PFSK-1 (cell line): ENCODE results near the gene CDK5RAP1.

Source experiments
- FOXP2 ChIP-seq: optimal IDR thresholded peaks from 2 replicates; pipeline ENCODE3; 2011; ENCODE audit warnings: borderline replicate concordance, control low read depth, inconsistent platforms; ENCODE audit not compliant: insufficient read depth; ENCODE audit errors: extremely low read length, extremely low read depth
- POLR2AphosphoS5 ChIP-seq: IDR thresholded peaks from 2 replicates; pipeline ENCODE4 v1.6.1; 2012; ENCODE audit warnings: low read depth, mild to moderate bottlenecking, control low read depth, low read length, moderate library complexity
- SIN3A ChIP-seq: IDR thresholded peaks from 2 replicates; pipeline ENCODE4 v1.6.1; 2012; ENCODE audit warnings: mild to moderate bottlenecking, low read length, moderate library complexity, borderline replicate concordance; ENCODE audit not compliant: insufficient read depth
- TAF1 ChIP-seq: IDR thresholded peaks from 2 replicates; pipeline ENCODE4 v1.6.1; 2012; ENCODE audit warnings: low read length, control low read depth, borderline replicate concordance; ENCODE audit not compliant: insufficient read depth
- TF ChIP-seq, protein P1 (sequence below), 2 experiments: IDR thresholded peaks; 2 replicates each; pipeline versions ENCODE4 v1.6.1 to v1.8.0; 2011 to 2012; ENCODE audit warnings: low read depth in 2 of 2, low read length in 2 of 2, control low read depth in 1 of 2, inconsistent platforms in 1 of 2, mild to moderate bottlenecking in 1 of 2, moderate library complexity in 1 of 2; ENCODE audit not compliant: insufficient read depth in 1 of 2

The CDK5RAP1 gene

DNA sequence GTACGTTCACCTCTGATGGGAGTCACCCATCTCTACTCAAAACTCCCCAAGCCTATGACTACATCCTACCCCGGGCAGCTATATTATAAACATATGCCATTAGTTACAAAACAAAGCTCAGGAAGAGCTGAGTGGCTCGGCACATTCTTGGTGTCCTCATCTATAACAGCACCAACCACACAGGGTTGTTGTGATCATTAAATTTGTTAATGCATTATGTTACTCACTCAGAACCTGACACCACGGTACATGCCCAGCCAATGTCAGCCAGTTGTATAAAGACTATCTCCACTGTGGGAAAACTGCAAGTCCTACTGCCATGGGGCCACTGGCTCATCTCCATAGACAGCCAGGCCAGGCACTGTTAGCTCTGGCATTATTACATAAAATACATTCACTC lies 7.7 kb downstream of the CDK5RAP1 start:
- TF ChIP-seq TAF1 (no peak), POLR2AphosphoS5 (no peak), FOXP2 (no peak), SIN3A (no peak)
- TF ChIP-seq, protein P1, sequence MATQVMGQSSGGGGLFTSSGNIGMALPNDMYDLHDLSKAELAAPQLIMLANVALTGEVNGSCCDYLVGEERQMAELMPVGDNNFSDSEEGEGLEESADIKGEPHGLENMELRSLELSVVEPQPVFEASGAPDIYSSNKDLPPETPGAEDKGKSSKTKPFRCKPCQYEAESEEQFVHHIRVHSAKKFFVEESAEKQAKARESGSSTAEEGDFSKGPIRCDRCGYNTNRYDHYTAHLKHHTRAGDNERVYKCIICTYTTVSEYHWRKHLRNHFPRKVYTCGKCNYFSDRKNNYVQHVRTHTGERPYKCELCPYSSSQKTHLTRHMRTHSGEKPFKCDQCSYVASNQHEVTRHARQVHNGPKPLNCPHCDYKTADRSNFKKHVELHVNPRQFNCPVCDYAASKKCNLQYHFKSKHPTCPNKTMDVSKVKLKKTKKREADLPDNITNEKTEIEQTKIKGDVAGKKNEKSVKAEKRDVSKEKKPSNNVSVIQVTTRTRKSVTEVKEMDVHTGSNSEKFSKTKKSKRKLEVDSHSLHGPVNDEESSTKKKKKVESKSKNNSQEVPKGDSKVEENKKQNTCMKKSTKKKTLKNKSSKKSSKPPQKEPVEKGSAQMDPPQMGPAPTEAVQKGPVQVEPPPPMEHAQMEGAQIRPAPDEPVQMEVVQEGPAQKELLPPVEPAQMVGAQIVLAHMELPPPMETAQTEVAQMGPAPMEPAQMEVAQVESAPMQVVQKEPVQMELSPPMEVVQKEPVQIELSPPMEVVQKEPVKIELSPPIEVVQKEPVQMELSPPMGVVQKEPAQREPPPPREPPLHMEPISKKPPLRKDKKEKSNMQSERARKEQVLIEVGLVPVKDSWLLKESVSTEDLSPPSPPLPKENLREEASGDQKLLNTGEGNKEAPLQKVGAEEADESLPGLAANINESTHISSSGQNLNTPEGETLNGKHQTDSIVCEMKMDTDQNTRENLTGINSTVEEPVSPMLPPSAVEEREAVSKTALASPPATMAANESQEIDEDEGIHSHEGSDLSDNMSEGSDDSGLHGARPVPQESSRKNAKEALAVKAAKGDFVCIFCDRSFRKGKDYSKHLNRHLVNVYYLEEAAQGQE (IDR thresholded peaks at IDR 0.05; ENCODE audit: insufficient read depth in 1 of 2, low read depth in 2 of 2, low read length in 2 of 2), result no peak

DNA sequence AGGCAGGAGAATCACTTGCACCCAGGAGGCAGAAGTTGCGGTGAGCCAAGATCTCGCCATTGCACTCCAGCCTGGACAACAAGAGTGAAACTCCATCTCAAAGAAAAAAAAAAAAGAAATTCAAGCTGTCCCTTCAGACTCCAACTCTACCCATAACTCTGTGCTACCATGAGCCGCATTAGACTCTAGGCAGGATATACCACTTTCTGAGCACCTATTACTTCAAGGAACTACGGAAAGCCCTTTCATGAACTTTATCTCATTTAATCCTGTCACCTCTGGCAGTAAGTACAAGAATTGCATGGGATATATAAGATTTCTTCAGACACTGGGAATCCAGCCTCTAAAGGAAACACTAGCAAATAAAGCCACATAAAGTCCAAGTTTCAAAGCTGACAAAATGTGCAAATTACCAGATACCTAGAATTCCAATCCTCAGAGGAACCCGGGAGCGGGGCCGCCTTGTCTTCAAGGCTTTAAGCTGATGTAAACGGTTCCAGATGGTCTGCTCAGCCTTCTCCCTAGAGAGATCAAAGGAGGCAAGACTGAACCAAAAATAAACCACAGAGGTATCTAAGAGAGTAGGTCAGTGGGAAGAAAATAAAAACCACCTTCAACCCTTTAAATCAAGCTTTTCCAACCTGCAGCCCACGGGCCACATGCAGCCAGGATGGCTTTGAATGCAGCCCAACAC lies 9.4 kb downstream of the CDK5RAP1 start:
- TF ChIP-seq, protein P1 (IDR thresholded peaks at IDR 0.05; ENCODE audit: insufficient read depth in 1 of 2, low read depth in 2 of 2, low read length in 2 of 2), result no peak
- TF ChIP-seq TAF1, result no peak

DNA sequence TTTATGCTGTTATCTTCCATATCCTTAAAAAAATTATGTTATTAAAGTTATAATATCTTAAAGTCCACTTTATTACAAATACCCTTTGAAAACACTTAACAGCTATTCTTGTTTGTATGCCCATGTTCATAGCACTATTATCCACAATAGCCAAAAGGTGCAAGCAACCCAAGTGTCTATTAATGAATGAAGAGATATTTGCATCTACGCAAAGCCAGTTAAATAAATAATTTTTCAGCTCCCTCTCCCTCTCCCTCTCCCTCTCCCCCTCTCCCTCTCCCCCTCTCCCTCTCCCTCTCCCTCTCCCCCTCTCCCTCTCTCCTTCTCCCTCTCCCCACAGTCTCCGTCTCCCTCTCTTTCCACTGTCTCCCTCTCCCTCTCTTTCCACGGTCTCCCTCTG lies 13.1 kb downstream of the CDK5RAP1 start:
- TF ChIP-seq FOXP2 (no peak), SIN3A (no peak), TAF1 (no peak), POLR2AphosphoS5 (no peak)
- TF ChIP-seq, protein P1 (IDR thresholded peaks at IDR 0.05; ENCODE audit: insufficient read depth in 1 of 2, low read depth in 2 of 2, low read length in 2 of 2), result no peak

DNA sequence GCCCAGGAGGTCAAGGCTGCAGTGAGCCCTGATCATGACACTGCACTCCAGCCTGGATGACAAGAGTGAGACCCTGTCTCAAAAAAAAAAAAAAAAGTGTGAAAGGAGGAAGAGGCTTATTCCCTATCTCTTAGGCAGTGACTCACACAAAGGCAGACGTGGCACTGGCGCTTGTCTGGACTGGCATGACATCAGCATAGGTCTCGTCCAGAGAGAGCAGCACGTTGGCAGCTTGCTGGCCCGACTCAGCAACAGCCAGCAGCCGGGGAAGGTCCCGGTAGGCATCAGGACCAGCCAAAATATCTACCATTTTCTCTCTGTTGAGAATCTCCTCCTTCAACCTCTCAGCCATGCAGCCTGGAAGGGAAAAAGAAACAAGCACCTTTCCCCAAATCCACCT lies 14.1 kb downstream of the CDK5RAP1 start:
- TF ChIP-seq, protein P1 (IDR thresholded peaks at IDR 0.05; ENCODE audit: insufficient read depth in 1 of 2, low read depth in 2 of 2, low read length in 2 of 2), result no peak
- TF ChIP-seq FOXP2, result no peak
- no peak for TF ChIP-seq SIN3A
- TF ChIP-seq TAF1, result no peak
- TF ChIP-seq POLR2AphosphoS5, result no peak

DNA sequence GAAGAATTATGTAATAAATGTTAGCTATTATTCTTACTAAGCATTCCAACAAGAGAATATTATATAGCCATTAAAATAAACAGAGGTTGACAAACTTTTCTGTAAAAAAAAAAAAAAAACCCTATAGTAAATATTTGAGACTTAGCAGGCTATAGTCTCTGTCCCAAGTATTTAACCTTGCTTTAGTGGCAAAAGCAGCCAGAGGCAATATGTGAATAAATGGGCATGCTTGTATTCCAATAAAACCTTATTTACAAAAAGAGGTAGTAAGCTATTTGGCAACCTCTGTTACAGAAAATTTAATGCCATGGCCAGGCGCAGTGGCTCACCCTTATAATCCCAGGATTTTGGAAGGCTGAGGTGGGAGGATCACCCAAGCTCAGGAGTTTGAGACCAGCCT lies 14.6 kb downstream of the CDK5RAP1 start:
- TF ChIP-seq POLR2AphosphoS5 (no peak), FOXP2 (no peak), TAF1 (no peak), SIN3A (no peak)
- TF ChIP-seq, protein P1 (IDR thresholded peaks at IDR 0.05; ENCODE audit: insufficient read depth in 1 of 2, low read depth in 2 of 2, low read length in 2 of 2), result no peak
